ENCODE data around the gene HS1BP3.

The HS1BP3 gene

DNA sequence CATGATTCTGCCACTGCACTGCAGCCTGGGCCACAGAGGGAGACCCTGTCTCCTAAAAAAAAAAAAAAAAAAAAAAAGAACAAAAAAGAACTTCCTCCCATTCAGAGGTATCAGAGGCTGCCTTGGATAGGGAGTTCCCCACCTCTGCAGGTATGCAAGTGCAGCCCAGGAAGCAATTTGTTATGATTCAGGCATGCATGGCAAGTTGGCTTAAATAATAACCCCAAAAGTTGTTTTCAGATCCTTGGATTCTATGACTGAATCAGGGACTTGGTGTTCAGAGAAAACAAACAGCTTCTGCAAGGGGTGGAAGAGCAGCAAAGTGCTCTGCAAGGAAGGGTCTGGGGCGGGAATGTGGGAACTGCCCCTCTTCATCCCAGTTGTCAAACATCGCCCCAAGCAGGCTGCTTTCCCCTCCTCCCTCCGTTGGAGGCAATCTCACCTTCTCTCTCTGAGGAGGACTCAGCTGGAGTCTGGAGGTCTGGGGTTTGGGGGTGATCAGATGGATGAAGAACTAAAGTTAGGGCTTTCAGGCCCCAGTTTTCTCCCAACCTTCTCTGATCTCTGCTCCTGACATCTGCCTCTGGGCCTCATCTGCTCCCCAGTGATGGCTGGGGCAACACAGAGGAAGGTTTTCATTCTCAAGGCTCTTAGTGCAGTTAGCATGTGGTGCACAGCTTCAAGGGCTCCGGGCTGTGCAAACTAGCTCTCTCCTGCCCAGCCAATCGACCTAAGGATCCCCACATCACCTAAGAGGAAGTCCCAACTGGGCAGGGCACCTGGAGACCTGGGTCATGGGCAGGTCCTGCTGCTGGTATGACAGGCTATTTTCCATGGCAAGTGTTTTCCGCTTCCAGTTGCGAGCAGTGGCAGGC lies 12.5 kb upstream of the HS1BP3 start:
- no peak for DNase-seq (ENCODE audit: low read depth)

DNA sequence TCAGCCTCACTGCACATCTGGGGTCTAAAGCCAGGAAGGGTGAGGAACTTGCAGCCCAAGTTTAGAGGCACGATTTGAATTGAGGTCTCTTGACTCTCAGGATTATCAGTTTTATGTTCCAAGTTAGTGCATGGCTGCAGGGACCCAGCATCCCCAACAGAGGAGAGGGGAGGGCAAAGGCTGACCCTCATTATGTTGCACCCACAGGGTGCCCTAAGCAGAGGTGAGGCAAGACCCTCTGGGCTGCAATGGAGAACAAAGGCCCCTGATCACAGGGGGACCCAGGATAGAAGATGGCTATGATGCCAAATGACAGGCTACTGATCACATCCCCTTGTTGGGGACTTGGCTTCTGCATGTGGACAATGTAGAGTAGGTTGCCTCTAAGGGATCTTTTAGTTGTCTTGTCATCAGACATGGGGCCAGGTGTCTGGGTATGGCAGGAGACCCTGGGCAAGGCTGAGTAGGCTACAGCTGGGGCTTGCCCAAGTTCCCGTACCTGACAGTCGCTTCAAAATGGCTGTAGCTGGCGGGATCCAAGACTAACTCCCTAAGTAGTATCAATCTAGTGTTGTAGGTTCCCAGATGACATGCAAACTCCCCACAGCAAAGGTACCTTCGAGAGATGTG lies 11.5 kb upstream of the HS1BP3 start:
- no peak for DNase-seq (ENCODE audit: low read depth)

DNA sequence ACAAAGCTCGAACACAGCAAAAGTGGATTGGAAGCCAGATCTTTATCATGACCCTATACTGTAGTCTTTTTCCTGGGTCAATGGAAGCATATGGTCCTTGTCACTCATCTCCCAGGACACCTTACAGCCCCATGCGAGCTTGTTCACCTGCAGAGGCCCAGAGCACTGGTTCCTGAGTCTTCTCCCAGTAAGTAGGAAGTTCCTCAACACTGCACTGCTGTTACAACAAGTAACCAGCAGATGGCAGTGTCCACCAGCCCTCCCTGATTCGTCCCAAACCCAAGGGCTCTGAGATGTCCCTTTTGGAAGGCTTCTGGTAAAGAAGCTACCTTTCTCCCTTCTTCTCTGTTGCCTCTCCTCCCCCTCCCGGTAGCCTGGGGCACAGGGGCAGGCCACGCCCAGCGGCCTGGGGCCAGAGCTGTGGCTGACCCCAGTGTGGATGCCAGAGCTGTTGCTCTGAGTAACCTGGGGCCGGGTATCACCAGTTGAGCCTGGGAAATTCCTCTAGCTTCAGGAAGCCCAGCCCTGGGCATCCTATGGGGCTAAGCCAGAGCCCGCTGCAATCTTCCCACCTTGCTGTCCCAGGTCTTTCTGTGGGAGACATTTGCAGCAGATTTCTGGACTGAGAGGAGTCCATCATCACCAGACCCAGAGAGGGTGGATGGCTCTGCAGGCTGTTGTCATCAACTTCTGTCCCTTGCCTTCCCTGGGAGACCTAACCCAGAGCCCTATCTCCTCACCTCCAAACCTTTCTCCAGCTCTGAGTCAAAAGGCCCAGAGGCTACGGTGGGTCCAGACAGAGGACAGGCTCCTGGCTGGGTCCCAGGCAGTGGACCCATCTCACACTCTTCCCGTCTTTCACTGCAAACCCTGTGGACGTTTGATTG lies 10.8 kb upstream of the HS1BP3 start:
- peak; percentile 47 for DNase-seq (ENCODE audit: low read depth)

DNA sequence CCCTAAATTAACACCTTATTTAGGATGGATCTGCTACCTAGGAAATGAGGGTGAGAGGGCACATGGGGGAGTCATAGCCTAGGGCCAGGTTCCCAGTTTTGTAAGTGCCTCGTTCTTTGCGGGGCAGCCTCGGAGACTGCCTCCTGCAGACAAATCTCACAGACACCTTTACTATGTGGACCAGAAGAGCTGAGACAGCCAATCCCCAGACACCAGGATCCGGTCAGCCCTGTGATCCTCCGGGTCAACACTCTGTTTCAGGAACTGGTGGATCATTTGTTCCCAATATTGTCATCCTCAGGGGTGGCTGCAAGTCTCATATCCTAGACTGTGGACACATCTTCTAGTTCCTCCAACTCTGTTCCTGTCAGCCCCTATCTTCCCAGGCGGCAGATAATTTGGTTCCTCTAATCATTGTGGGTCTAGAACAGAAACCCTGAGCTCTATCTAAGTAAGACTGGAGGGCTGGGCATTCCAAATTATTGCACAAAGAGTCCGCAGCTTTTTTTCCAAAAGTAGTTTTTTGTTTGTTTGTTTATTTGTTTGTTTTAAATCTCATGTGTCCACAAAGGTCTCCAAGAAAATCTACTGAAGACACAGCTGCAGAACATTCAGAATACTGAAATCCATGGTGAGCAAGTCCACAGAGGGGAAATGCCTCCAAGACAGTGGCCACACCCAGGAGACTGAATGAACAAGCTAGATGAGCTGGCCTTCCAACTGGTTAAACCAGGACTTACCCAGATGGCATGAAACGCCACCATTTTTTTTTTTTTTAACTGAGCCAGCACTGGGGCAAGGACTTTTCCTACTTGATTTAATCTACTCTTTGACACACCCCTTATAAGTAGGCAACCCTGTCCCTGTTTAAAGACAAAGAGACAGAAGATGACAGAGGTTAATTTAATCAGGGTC lies 9.9 kb upstream of the HS1BP3 start:
- DNase-seq (ENCODE audit: low read depth) = no peak

DNA sequence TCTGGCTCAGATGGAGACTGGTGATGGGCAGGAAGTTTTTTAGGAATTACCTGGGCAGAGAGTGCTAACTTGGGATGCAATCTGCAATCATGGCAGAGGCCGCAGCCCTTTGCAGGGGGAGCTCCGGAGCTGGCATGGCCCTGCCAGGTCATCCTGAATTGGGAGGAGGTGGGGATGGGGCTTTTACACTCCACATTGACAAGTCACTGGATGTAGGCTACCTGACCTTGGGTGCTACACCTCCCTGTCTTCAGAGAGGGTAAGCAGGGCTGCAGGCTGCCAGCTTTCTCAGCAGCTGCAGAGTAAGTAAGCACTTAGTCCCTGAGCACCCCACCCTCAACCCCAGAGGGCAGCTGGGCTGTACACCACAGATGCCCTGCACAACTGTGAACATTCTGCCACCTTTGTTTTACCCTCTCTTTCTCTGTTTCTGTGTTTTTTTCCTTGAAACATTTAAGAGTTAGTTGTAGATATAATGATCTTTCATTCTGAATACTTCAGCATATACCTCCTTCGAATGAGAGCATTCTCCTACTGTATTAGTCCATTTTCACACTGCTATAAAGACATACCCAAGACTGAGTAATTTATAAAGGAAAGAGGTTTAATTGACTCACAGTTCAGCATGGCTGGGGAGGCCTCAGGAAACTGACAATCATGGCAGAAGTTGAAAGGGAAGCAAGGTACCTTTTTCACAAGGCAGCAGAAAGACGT lies 6.8 kb upstream of the HS1BP3 start:
- no peak for DNase-seq (ENCODE audit: low read depth)

DNA sequence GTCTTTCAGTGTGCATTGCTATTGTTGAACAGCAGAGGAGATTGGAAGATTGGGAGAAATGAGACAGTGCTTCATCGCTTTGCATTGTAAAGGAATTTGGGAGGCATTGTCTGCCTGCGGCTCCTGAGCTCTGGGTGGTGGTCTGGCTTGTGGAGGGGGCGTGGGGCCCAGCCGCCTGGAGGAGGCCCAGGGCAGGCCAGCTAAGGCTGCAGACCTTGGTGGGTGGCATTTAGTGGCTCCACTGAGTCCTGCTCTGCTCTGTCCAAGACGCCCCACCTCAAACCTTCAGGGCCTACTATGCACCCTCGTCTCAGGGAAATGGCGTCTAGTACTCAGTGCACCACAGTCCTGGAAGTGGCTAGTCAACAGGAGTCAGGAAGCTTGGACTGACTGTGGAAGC lies 5.7 kb upstream of the HS1BP3 start:
- no peak for DNase-seq (ENCODE audit: low read depth)

DNA sequence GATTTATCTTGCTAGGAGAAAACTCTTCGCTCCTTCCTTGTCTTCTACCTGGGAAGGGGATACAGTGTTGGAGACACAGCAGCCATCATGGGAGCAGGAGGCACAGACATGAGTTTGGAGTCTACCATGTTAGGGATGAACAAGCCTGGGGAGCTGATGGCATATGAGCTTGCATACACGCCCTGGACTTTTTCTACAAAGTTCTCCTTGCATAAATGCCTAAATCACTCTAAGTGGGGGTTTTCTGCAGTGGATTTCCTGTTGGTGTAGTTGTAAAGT lies 3.6 kb upstream of the HS1BP3 start:
- DNase-seq (ENCODE audit: low read depth) = no peak

DNA sequence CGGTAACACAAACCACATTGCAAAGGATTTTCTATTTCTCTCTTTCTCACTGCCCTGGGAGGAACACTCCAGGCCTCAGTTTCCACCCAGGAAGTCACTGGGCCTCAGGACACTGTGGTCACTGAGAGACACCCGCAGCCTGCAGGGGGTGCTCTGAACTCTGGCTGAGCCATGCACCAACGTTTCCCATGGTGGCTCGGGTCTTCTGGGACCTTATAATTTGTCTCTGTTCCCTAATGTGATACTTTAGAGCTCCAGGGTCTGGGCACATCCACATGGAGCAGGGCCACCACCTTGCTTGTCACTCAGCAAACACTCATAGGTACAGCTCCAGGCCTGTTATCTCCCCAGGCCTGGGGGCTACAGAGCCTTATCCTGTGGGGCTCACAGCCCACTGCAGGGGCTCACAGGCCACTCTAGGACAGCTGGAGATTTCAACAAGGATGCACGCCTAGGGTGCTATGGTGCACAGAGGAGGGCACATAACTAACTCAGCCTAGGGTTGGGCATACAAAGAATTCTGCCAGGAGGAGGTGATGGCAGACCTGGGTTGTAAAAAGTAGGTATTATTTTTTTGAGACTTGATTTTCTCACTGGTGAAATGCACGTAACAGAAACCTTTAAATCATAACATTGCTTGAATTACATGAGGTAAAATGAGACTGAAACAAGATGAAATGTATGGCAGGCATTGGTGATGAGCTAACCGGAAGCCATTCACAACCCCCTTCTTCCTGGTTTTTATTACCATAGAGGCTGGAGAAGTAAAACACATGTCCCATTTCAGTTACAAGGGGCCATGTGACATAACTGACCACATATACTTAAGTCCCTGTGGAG lies 3.0 kb upstream of the HS1BP3 start:
- DNase-seq (ENCODE audit: low read depth) = no peak

DNA sequence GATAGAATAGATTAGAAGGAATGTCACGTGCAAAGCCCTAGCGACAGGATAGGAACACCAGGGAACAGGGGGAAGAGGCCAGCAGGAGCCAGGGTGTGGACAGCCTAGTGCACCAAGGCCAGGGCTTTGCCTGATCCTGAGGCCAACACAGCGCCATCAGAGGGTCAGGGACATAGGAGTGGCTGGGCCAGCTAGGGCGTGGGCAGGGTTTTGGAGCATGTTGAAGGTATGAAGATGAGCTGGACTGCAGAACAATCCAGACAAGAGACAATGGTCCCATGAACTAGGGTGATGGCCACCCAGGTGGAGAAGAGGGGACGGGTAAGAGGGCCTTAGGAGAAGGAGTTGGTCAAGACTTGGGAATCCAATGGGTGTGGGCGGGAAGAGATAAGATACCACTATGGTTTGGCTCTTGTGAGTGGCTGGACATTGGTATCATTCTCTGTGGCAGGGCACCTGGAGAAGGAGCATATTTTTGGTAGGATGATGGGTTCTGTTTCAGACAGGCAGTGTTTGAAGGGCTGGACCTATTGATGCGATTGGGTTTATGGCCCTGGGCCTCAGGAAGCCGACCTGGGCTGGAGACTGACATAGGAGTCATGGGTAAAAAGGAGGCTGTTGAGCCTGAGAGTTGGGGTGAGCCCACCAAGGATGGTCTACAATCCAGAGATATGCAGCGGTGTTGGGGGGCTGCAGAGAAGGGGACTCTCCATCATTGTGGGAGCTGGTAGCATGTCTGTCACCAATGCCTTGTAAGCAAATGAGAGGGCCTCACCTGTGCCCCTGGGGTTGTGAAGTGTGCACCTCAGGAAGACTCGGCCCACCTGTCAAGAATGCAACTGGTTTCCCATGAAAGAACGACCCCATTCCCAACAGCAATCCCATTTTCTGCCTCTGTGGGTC lies 2.0 kb upstream of the HS1BP3 start:
- DNase-seq (ENCODE audit: low read depth) = no peak

DNA sequence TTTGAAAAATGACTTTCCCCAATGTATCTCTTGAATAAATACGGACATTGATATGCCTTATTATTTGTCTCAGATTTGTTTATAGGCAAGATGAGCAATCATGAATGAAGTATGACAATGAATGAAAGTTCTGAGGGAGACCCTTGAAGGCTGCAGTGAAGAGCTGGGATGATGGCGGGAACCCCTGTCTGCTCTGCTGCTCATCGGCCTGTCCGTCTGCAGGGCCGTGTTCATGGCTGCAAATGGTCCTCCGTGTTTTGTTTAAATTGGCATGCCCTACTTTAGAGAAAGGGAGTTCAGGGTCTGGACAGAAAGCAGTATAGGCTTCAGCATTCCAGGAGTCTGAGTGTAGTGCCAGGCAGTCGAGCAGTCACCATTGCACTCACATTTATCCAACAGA lies 1.2 kb upstream of the HS1BP3 start:
- no peak for DNase-seq (ENCODE audit: low read depth)

DNA sequence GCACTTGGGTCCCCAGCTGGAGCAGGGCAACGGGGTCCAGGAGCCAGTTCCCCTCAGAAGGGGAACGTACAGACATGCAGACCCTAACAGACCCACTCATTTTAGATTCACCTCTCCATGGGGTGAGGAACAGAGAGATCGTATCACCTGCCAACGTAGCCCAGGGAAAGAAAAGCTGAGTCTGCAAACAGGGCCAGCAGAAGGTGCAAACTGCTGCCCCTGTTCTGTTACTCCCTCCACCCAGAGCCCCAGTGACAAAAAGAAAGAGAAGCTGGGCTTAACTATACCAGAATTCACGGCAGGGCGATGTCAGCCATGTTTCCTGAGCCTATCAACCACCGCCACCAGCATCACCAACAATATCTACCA lies 817 bp upstream of the HS1BP3 start:
- no peak for DNase-seq (ENCODE audit: low read depth)

DNA sequence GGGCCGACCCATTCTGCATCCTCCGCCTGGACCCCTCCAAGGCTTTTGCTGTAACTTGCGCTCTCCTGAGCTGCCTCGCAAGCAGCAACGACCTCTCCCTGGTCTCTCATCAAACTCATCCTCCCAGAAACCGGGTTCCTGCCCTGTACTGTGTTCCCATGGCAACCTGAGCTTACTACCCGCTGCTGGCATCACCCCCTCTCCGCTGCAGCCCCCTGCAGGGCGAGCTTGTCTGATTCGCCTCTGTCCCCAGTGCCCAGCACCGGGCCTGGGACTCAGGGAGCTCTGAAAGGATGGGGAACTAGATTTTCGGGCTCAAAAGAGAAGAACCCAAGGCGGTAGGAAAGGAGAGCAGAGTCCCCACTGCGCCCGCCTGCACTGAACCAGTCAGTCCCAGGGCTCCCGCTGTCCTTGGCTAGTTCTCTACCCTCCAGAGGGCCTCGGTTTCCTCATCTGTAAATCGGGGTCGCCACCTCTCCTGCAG lies 463 bp downstream of the HS1BP3 start:
- no peak for DNase-seq (ENCODE audit: low read depth)

DNA sequence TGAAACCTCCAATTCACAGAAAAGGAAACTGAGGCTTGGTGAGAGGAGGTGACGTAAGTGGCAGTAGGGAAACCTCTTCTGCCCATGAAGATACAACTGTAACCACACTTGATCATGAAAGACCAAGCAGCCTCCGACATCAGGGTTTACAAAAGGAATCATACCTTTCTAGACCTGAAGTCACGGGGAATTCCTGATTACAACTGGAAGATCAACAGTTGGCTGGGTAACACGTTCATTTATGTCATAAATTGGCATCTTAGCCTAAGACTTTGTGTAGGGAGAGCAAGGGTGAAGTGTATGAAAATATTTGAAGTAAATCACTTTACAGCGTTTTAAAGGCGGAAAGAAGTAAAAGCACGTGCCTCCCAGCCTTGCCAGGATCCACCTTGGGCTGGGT lies 922 bp downstream of the HS1BP3 start:
- DNase-seq (ENCODE audit: low read depth) = no peak

DNA sequence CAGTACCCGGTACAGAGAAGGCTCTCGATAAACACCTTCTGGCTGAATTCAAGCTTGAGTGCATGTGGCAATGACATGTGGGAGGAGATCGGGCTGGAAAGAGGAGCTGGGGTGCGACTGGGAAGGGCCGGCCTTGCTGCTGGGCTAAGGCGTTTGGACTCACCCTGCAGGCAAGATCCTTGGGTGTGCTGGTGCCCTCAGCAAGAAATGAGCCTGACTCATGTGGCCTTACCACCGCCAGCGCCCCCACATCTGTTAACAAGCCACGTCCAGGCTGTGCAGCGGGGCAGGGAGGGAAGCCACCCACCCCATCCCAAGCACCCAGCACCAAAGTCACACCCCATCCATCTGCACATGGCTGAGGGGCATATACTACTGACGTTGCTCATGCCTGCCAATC lies 1.3 kb downstream of the HS1BP3 start:
- no peak for DNase-seq (ENCODE audit: low read depth)

DNA sequence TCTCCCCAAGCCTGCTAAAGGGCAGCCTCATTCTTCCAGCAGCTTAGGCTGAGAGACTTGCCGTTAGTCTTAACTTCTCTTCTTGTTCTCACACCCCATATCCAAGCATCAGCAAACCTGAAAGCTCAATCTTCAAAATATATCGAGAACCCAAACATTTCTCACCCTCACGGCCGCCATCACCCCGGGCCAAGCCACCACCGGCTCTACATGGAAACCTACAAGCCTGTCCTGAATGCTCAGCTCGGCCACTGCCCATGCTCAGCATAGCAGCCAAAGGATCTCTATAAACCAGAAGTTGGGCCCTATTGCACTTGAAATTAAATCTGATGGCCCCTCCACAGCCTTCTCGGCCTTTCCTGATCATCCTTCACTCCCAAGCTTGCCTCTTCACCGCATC lies 2.1 kb downstream of the HS1BP3 start:
- DNase-seq (ENCODE audit: low read depth) = no peak

DNA sequence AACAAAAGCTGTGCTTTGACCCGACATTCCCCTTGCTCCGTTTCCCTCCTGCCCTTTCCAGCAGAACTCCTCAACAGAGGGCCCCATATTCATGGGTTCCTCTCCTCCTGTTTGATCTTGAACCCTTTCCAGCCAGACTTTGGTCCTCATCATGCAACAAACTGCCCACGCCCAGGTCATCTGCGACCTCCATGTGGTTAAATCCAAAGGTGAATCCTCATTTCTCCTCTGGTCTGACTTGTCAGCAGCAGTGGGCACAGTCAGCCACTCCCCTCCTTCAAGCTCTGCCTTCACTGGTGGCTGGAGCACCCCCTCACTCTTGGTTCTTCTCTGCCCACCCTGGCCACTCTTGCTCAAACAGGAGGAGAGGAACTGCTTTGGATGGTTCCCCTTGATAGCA lies 2.7 kb downstream of the HS1BP3 start:
- no peak for DNase-seq (ENCODE audit: low read depth)

DNA sequence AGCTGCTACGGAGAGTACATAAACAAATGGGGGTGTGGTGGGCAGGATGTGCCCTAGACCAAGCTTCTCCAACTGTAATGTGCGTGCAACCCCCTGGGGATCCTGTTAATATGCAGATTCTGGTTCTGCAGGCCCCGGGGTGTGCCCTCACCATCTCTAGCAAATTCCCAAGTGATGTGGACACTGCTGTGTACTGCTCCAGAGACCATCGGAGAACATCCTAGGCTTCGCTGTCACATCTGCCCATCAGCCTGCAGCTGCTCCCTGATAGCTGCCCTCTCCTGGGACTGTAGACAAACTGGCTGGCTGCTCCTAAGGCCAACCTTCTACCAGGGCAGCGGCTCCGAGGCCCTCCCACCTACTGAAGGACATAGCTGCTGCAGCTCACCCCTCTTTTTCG lies 3.2 kb downstream of the HS1BP3 start:
- no peak for DNase-seq (ENCODE audit: low read depth)

DNA sequence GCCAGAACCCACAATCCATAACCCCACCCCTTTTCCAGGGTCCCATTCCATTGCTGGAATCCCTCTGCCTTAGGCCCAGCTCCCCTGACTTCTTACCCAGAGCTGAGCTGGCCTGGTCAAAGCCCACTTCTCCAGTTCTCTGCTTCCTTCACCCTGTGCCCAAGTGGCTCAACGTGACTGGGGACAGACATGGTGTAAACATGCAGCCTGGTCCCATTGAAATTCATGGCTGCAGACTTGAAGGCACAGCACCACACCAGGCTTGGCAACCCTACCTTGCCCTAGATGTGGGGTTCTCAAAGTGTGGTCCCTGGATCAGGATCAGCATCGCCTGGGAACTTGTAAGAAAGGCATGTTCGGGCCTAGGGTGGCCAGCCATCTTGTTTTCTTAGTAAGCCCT lies 3.7 kb downstream of the HS1BP3 start:
- no peak for DNase-seq (ENCODE audit: low read depth)

DNA sequence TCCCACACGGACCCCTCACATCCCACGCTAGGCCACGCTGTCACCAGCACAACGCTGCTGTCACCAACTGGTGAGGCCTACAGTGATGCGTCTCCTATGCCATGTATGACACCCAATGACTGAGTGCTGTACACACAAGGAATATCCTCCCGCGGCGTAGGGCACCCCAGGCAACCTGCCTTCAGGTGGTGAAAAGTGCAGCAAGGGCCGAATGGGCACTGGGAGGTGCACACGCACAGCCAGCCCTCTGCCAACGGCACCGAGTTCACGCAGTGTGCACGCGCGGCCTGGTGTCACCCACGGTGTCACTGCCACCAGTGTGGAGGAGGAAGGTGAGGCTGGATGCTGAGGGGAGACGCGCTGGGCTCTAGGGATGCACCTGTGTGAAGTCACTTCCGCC lies 4.5 kb downstream of the HS1BP3 start:
- DNase-seq (ENCODE audit: low read depth) = no peak
